ENCODE data around the gene PRKCSH. TPM values are rescaled to one million over a fixed set of nuclear protein-coding genes. Genes with fewer than 3 reads are reported as not detected.

Gene PRKCSH
- total RNA-seq, 4 donors from 2014 or later, result 142 to 198 (median 178) TPM

DNA sequence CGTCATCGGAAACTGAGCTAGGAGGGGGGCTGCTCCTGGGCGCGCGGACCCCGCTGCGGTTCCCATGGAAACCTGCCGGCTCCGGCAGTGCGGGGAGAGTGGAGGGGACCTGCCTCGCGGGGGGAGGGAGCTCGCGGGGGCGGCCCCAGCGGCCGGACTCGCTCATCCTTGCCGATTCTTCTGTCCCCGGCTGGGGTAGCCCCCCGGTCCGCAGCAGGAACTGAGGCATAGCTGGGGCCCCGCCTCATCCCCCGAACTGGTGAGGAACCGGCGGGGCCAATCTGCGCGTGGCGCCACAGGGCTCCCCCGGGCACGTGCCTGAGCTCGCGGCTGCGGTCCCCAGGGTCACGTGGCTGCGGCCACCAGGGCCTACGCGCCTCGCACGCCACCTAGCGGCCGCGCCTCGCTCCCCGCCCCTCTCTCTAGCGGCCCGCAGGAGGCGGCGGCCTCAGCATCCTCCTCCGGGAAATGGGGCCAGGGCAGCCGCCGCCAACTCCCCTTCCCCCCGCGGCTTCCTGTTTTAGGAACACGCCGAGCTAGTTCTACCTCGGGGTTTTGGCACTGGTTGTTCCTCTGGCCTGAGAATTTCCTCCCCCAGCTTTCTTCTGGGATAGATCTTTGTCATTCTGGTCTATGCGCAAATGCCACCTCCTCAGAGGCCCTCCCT lies 47.1 kb downstream of the PRKCSH start:
- Histone ChIP-seq H3K27ac (no peak overlapping the region), H3K4me3 (replicated peaks in 1 of 3) (no peak overlapping the region), H3K9me3 (no peaks in the 10 kb centered on the region), H3K36me3 (peaks cover 6 to 17% of the 10 kb centered on the region in 2 donors), H3K4me1 (peaks cover 0 to 37% of the 10 kb centered on the region in 2 donors), H3K27me3 (peaks cover 24% of the 10 kb centered on the region)
- peak; percentile 76 to 78 for DNase-seq
- intact Hi-C loops (cut with DNase I), result loop anchor here (5.0 kb wide), 1 partner anchor 185 kb away; the partner anchor contains the start of gene TSPAN16
- TF ChIP-seq POLR2A (IDR thresholded peaks at IDR 0.05), result no peak
- TF ChIP-seq, protein P1, sequence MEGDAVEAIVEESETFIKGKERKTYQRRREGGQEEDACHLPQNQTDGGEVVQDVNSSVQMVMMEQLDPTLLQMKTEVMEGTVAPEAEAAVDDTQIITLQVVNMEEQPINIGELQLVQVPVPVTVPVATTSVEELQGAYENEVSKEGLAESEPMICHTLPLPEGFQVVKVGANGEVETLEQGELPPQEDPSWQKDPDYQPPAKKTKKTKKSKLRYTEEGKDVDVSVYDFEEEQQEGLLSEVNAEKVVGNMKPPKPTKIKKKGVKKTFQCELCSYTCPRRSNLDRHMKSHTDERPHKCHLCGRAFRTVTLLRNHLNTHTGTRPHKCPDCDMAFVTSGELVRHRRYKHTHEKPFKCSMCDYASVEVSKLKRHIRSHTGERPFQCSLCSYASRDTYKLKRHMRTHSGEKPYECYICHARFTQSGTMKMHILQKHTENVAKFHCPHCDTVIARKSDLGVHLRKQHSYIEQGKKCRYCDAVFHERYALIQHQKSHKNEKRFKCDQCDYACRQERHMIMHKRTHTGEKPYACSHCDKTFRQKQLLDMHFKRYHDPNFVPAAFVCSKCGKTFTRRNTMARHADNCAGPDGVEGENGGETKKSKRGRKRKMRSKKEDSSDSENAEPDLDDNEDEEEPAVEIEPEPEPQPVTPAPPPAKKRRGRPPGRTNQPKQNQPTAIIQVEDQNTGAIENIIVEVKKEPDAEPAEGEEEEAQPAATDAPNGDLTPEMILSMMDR (IDR thresholded peaks at IDR 0.05), result peak; percentile 58 to 96 (median 94)
- WGBS, 2 donors, result 6 to 12% methylated on average over 9 to 16 of the region's 58 CpGs

DNA sequence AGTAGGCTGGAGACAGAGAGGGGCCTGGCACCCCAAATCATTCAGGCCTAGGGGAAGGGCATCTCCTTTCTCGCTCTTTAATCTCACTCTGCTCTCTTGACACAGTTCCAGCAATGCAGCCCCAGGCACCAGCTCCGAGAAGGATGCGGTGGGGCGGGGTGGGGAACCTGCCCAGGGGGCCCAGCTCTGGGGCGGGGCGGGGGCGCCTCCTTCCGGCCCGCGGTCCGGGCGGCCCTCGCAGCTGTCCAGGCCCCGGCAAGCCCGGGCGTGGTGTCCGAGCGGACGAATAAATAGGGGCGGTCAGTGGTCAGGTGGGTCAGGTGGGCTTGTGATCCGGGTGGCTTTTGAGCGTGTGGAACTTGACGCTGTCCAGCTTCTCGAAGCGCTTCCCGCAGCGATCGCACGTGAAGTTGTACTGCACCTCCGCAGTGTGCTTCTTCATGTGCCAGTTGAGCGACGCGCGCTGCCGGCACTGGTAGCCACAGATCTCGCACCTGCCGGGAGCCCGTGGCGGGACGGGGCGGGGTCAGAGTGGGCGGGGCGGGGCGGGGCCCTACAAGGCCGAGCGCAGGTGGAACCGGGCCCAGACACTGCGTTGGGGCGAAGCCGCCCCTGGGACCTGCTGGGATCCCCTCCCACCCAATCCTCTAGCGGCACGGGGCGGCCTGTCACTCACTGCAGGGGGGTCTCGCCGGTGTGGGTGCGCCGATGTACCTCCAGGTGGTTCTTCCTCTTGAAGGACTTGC lies 48.1 kb downstream of the PRKCSH start:
- TF ChIP-seq, protein P1 (IDR thresholded peaks at IDR 0.05), result no peak
- no peak for TF ChIP-seq POLR2A (IDR thresholded peaks at IDR 0.05)
- H3K27me3 ChIP-seq, result peaks cover 24% of the 10 kb centered on the region
- H3K36me3 ChIP-seq, result peaks cover 7 to 20% of the 10 kb centered on the region in 2 donors
- peaks cover 0 to 37% of the 10 kb centered on the region in 2 donors for H3K4me1 ChIP-seq
- 76 to 82% methylated on average over 22 to 36 of the region's 57 CpGs for WGBS, 2 donors
- no peaks in the 10 kb centered on the region for H3K9me3 ChIP-seq
- H3K27ac ChIP-seq, result no peak overlapping the region
- no peak overlapping the region for H3K4me3 ChIP-seq (replicated peaks in 1 of 3)
- intact Hi-C loops (cut with DNase I), result loop anchor here (5.0 kb wide), 1 partner anchor 186 kb away; the partner anchor contains the start of gene TSPAN16
- no peak for DNase-seq

DNA sequence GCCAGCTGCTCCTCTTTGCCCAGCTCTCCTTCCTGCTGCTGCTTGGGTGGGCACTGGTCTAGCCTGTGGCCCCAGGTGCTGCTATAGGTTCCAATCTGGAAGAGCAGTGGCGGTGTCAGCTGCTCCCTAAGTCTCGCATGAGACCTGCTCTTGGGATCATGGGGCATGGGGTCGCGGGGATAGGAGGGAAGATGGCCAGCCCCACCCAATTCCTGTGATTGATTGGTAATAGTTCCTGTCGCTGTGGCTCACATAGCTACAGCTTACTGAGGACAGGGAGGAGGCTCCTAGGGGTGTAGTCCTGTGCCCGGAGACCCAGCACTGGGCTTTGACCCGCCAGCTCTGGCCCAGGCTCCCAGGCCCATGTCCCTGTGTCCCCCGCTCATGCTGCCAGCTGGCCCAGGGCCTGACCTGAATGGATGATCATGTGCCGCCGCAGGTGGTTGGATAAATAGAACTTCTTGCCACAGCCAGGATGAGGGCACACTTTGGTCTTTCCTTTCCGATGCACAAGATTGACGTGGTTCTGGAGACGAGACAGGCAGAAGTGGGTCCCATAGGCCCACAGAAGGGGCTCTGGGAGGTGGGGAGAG lies 49.9 kb downstream of the PRKCSH start:
- Histone ChIP-seq H3K4me3 (replicated peaks in 1 of 3) (no peak overlapping the region), H3K36me3 (peaks cover 7 to 20% of the 10 kb centered on the region in 2 donors), H3K4me1 (peaks cover 0 to 25% of the 10 kb centered on the region in 2 donors), H3K27ac (no peak overlapping the region), H3K27me3 (peaks cover 13% of the 10 kb centered on the region), H3K9me3 (no peaks in the 10 kb centered on the region)
- WGBS, 2 donors, result 93 to 94% methylated on average over 3 to 6 of the region's 13 CpGs
- intact Hi-C loops (cut with DNase I), result no loop called here
- TF ChIP-seq, protein P1 (IDR thresholded peaks at IDR 0.05), result no peak
- TF ChIP-seq POLR2A (IDR thresholded peaks at IDR 0.05), result no peak
- no peak for DNase-seq

DNA sequence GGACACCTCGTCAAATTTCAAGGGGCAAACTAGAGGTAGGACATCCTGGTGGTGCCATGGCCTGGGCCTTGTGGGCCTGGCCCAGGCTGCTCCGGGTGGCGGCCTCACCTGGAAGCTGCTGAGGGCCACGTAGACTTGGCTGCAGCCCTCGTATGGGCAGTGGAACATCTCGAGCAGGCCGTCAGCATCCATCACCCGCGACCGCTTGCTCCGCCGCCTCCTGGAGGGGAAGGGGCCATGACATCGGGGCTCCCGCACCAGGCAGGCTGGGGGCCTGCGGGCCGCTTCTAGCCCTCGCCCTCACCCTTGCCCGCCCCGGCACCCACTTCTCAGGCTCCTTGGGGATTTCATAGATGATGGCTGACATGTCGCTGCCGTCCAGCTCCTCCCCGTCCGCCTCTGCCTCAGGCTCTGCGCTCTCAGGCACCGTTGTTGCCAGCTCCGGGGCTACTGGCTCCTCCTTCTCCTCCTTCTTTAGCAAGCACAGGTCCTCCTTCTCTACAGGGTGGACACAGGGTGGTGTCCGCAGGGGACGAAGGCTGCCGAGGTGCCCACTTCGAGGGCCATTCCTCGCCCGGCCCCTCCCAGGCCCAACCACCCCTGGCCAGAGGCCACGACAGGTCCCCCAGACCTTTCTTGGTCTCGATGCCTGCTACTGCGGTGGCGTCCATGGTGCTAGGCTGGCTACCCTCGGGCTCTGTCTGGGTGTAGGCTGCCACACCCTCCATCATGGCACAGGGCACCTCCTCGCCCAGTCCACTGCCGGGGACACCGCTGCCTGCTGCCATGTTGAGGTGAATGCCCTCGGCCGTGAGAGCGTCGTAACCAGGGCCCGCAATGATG lies 51.4 kb downstream of the PRKCSH start:
- WGBS, 2 donors, result 88 to 92% methylated on average over 28 to 32 of the region's 45 CpGs
- TF ChIP-seq, protein P1 (IDR thresholded peaks at IDR 0.05), result no peak
- TF ChIP-seq POLR2A (IDR thresholded peaks at IDR 0.05), result no peak
- H3K36me3 ChIP-seq, result peaks cover 7 to 20% of the 10 kb centered on the region in 2 donors
- no peak for DNase-seq
- no peak overlapping the region for H3K4me3 ChIP-seq (replicated peaks in 1 of 3)
- H3K27ac ChIP-seq, result no peak overlapping the region
- intact Hi-C loops (cut with DNase I), result no loop called here
- peaks cover 5% of the 10 kb centered on the region for H3K27me3 ChIP-seq
- H3K4me1 ChIP-seq, result peaks cover 0 to 13% of the 10 kb centered on the region in 2 donors
- H3K9me3 ChIP-seq, result no peaks in the 10 kb centered on the region
